ENCODE measurements around the gene SLC11A2.
A peak's percentile ranks its signal among the peaks of the same experiment; 100 is the strongest.

Gene SLC11A2

GRCh38 chr12:50988051-50988450, 38.1 kb downstream of the SLC11A2 start:
- TF ChIP-seq CTCF (IDR thresholded peaks at IDR 0.05; ENCODE audit: low read depth, low read length), result no peak
- DNase-seq (ENCODE audit: low read depth in 2 of 2), result peak in 1 of 2 donors; percentile 25
- no peak overlapping the region for H3K4me3 ChIP-seq (replicated peaks in 1 of 2; ENCODE audit: low read depth in 2 of 2, low read length in 2 of 2)

GRCh38 chr12:50986966-50987737, 39.0 kb downstream of the SLC11A2 start:
- no peak overlapping the region for H3K4me3 ChIP-seq (replicated peaks in 1 of 2; ENCODE audit: low read depth in 2 of 2, low read length in 2 of 2)
- DNase-seq (ENCODE audit: low read depth in 2 of 2), result peak; percentile 73 to 77
- peak; percentile 73 for TF ChIP-seq CTCF (IDR thresholded peaks at IDR 0.05; ENCODE audit: low read depth, low read length)

- TF ChIP-seq CTCF (IDR thresholded peaks at IDR 0.05; ENCODE audit: low read depth, low read length), result no peak
- no peak overlapping the region for H3K4me3 ChIP-seq (replicated peaks in 1 of 2; ENCODE audit: low read depth in 2 of 2, low read length in 2 of 2)
- DNase-seq (ENCODE audit: low read depth in 2 of 2), result peak; percentile 79 to 92
Observed at GRCh38 chr12:50985322-50985721, 40.9 kb downstream of the SLC11A2 start.

- no peak overlapping the region for H3K4me3 ChIP-seq (replicated peaks in 1 of 2; ENCODE audit: low read depth in 2 of 2, low read length in 2 of 2)
- DNase-seq (ENCODE audit: low read depth in 2 of 2), result peak in 1 of 2 donors; percentile 75
- TF ChIP-seq CTCF (IDR thresholded peaks at IDR 0.05; ENCODE audit: low read depth, low read length), result no peak
Observed at GRCh38 chr12:50984586-50985298, 41.4 kb downstream of the SLC11A2 start.

- TF ChIP-seq CTCF (IDR thresholded peaks at IDR 0.05; ENCODE audit: low read depth, low read length), result no peak
- no peak for DNase-seq (ENCODE audit: low read depth in 2 of 2)
- no peak overlapping the region for H3K4me3 ChIP-seq (replicated peaks in 1 of 2; ENCODE audit: low read depth in 2 of 2, low read length in 2 of 2)
Observed at GRCh38 chr12:50981319-50982239, 44.6 kb downstream of the SLC11A2 start.

- no peak for DNase-seq (ENCODE audit: low read depth in 2 of 2)
- no peak overlapping the region for H3K4me3 ChIP-seq (replicated peaks in 1 of 2; ENCODE audit: low read depth in 2 of 2, low read length in 2 of 2)
- TF ChIP-seq CTCF (IDR thresholded peaks at IDR 0.05; ENCODE audit: low read depth, low read length), result no peak
Observed at GRCh38 chr12:50980545-50980944, 45.6 kb downstream of the SLC11A2 start.
